ENCODE measurements around the gene FASTKD2.

Gene FASTKD2

GRCh38 chr2:206801418-206802189 lies 36.2 kb downstream of the FASTKD2 start:
- TF ChIP-seq EZH2 (optimal IDR thresholded peaks at IDR 0.05; ENCODE audit: low read depth, low read length) (no peak), CTCF (IDR thresholded peaks at IDR 0.05; ENCODE audit: low read length) (no peak), EZH2phosphoT487 (IDR thresholded peaks at IDR 0.05; ENCODE audit: low read length) (no peak)
- H3K27ac ChIP-seq (ENCODE audit: low read length), result no peak overlapping the region
- no peak for DNase-seq

GRCh38 chr2:206802654-206803514 lies 37.5 kb downstream of the FASTKD2 start:
- no peak for DNase-seq

More at GRCh38 chr2:206801418-206802189, 36.2 kb downstream of the FASTKD2 start:
- Histone ChIP-seq H2AFZ (ENCODE audit: low read length) (no peak overlapping the region), H3K9ac (ENCODE audit: low read length) (no peak overlapping the region), H4K20me1 (ENCODE audit: insufficient read depth, low read length) (no peaks in the 10 kb centered on the region), H3K4me3 (ENCODE audit: low read length) (no peak overlapping the region), H3K36me3 (replicated peaks; ENCODE audit: insufficient read depth, low read length) (no peaks in the 10 kb centered on the region), H3K9me2 (replicated peaks; ENCODE audit: insufficient read depth, low read length) (no peaks in the 10 kb centered on the region), H3F3A (ENCODE audit: insufficient read depth, low read length) (no peaks in the 10 kb centered on the region), H3K4me2 (ENCODE audit: low read depth, low read length) (no peak overlapping the region), H3K79me2 (ENCODE audit: low read length) (no peaks in the 10 kb centered on the region), H3K4me1 (ENCODE audit: low read length) (peaks cover 10% of the 10 kb centered on the region), H3K9me3 (replicated peaks; ENCODE audit: insufficient read depth, low read length) (no peaks in the 10 kb centered on the region), H3K27me3 (replicated peaks; ENCODE audit: insufficient read depth, low read length) (no peaks in the 10 kb centered on the region)

GRCh38 chr2:206804326-206804725 lies 38.9 kb downstream of the FASTKD2 start:
- no peak overlapping the region for H3K9ac ChIP-seq (ENCODE audit: low read length)
- no peak for DNase-seq
- no peaks in the 10 kb centered on the region for H3F3A ChIP-seq (ENCODE audit: insufficient read depth, low read length)
- no peaks in the 10 kb centered on the region for H4K20me1 ChIP-seq (ENCODE audit: insufficient read depth, low read length)
- no peaks in the 10 kb centered on the region for H3K27me3 ChIP-seq (replicated peaks; ENCODE audit: insufficient read depth, low read length)
- no peaks in the 10 kb centered on the region for H3K4me1 ChIP-seq (ENCODE audit: low read length)
- no peak for TF ChIP-seq EZH2 (optimal IDR thresholded peaks at IDR 0.05; ENCODE audit: low read depth, low read length)
- no peak for TF ChIP-seq EZH2phosphoT487 (IDR thresholded peaks at IDR 0.05; ENCODE audit: low read length)
- TF ChIP-seq CTCF (IDR thresholded peaks at IDR 0.05; ENCODE audit: low read length), result no peak
- H3K79me2 ChIP-seq (ENCODE audit: low read length), result no peaks in the 10 kb centered on the region
- H3K4me3 ChIP-seq (ENCODE audit: low read length), result no peak overlapping the region
- no peak overlapping the region for H3K4me2 ChIP-seq (ENCODE audit: low read depth, low read length)
- no peak overlapping the region for H2AFZ ChIP-seq (ENCODE audit: low read length)
- no peaks in the 10 kb centered on the region for H3K9me3 ChIP-seq (replicated peaks; ENCODE audit: insufficient read depth, low read length)
- H3K36me3 ChIP-seq (replicated peaks; ENCODE audit: insufficient read depth, low read length), result no peaks in the 10 kb centered on the region
- H3K9me2 ChIP-seq (replicated peaks; ENCODE audit: insufficient read depth, low read length), result no peaks in the 10 kb centered on the region
- no peak overlapping the region for H3K27ac ChIP-seq (ENCODE audit: low read length)

More at GRCh38 chr2:206802654-206803514, 37.5 kb downstream of the FASTKD2 start:
- H3K36me3 ChIP-seq (replicated peaks; ENCODE audit: insufficient read depth, low read length), result no peaks in the 10 kb centered on the region
- H3K27ac ChIP-seq (ENCODE audit: low read length), result no peak overlapping the region
- H3K9ac ChIP-seq (ENCODE audit: low read length), result no peak overlapping the region
- H3K4me1 ChIP-seq (ENCODE audit: low read length), result peaks cover 5% of the 10 kb centered on the region; the same call in 1 of the 2 replicates
- H3K79me2 ChIP-seq (ENCODE audit: low read length), result no peaks in the 10 kb centered on the region
- H3K27me3 ChIP-seq (replicated peaks; ENCODE audit: insufficient read depth, low read length), result no peaks in the 10 kb centered on the region
- H2AFZ ChIP-seq (ENCODE audit: low read length), result no peak overlapping the region
- no peaks in the 10 kb centered on the region for H3K9me2 ChIP-seq (replicated peaks; ENCODE audit: insufficient read depth, low read length)
- H3K9me3 ChIP-seq (replicated peaks; ENCODE audit: insufficient read depth, low read length), result no peaks in the 10 kb centered on the region
- TF ChIP-seq EZH2 (optimal IDR thresholded peaks at IDR 0.05; ENCODE audit: low read depth, low read length) (no peak), CTCF (IDR thresholded peaks at IDR 0.05; ENCODE audit: low read length) (no peak)
- H3F3A ChIP-seq (ENCODE audit: insufficient read depth, low read length), result no peaks in the 10 kb centered on the region
- no peak overlapping the region for H3K4me2 ChIP-seq (ENCODE audit: low read depth, low read length)
- no peak overlapping the region for H3K4me3 ChIP-seq (ENCODE audit: low read length)
- no peaks in the 10 kb centered on the region for H4K20me1 ChIP-seq (ENCODE audit: insufficient read depth, low read length)
